RWPE2 (cell line): Measurements from ENCODE around the gene MPPED2.

Experiments used
- ATAC-seq: fragments of 200-7000 bp; cut with Tn5 transposase; 3 replicates; pipeline ENCODE4 v1.9.1; 2021; ENCODE audit warnings: low read depth
- DNase-seq: peaks from one replicate; pipeline ENCODE4 v3.0.0-alpha.2; 2020; ENCODE audit warnings: low spot score
- H3K27ac ChIP-seq: fragments of 450-650 bp; 2 replicates; pipeline ENCODE4 v1.5.1; 2017; ENCODE audit warnings: mild to moderate bottlenecking; ENCODE audit not compliant: poor library complexity, severe bottlenecking
- H3K27me3 ChIP-seq: fragments of 250-450 bp; sonication (Bioruptor Pico); 2 replicates; pipeline ENCODE4 v1.5.1; 2021; ENCODE audit warnings: mild to moderate bottlenecking, moderate library complexity; ENCODE audit not compliant: insufficient read depth, poor library complexity, severe bottlenecking
- H3K36me3 ChIP-seq: fragments of 250-450 bp; sonication (Bioruptor Pico); 2 replicates; pipeline ENCODE4 v1.5.1; 2020; ENCODE audit warnings: low read depth, mild to moderate bottlenecking, moderate library complexity
- H3K4me1 ChIP-seq: fragments of 250-450 bp; sonication (Bioruptor Pico); 2 replicates; pipeline ENCODE4 v1.5.1; 2021; ENCODE audit warnings: mild to moderate bottlenecking, moderate library complexity; ENCODE audit not compliant: insufficient read depth, poor library complexity, severe bottlenecking
- H3K4me3 ChIP-seq: fragments of 250-450 bp; sonication (Bioruptor Pico); 2 replicates; pipeline ENCODE4 v1.5.1; 2021; ENCODE audit warnings: mild to moderate bottlenecking, moderate library complexity; ENCODE audit not compliant: severe bottlenecking
- H3K9me3 ChIP-seq: fragments of 250-450 bp; sonication (Bioruptor Pico); 2 replicates; pipeline ENCODE4 v1.5.1; 2021; ENCODE audit warnings: mild to moderate bottlenecking, moderate library complexity; ENCODE audit not compliant: severe bottlenecking
- CTCF ChIP-seq: fragments of 450-650 bp; IDR thresholded peaks from one replicate; pipeline ENCODE4 v1.5.1; 2017; ENCODE audit warnings: mild to moderate bottlenecking, moderate library complexity; ENCODE audit not compliant: poor library complexity, severe bottlenecking

MPPED2 gene

GRCh38 chr11:30434901-30435300 is 151.3 kb downstream of the MPPED2 start:
- H3K4me1 ChIP-seq = no peaks in the 10 kb centered on the region
- H3K9me3 ChIP-seq = no peaks in the 10 kb centered on the region
- no peak overlapping the region for H3K27ac ChIP-seq
- H3K36me3 ChIP-seq = no peaks in the 10 kb centered on the region
- no peak for TF ChIP-seq CTCF
- DNase-seq (no peak), ATAC-seq (no peak)
- H3K4me3 ChIP-seq = no peak overlapping the region
- no peaks in the 10 kb centered on the region for H3K27me3 ChIP-seq

GRCh38 chr11:30433831-30434230 is 152.3 kb downstream of the MPPED2 start:
- H3K4me1 ChIP-seq = no peaks in the 10 kb centered on the region
- no peak for TF ChIP-seq CTCF
- H3K27ac ChIP-seq = no peak overlapping the region
- H3K9me3 ChIP-seq = no peaks in the 10 kb centered on the region
- H3K27me3 ChIP-seq = no peaks in the 10 kb centered on the region
- H3K36me3 ChIP-seq = no peaks in the 10 kb centered on the region
- ATAC-seq (no peak), DNase-seq (no peak)
- H3K4me3 ChIP-seq = no peak overlapping the region

GRCh38 chr11:30432716-30433115 is 153.4 kb downstream of the MPPED2 start:
- DNase-seq (no peak), ATAC-seq (no peak)
- Histone ChIP-seq H3K4me1 (no peaks in the 10 kb centered on the region), H3K27me3 (no peaks in the 10 kb centered on the region), H3K4me3 (no peak overlapping the region), H3K36me3 (no peaks in the 10 kb centered on the region), H3K9me3 (no peaks in the 10 kb centered on the region), H3K27ac (no peak overlapping the region)
- no peak for TF ChIP-seq CTCF

GRCh38 chr11:30432178-30432577 is 154.0 kb downstream of the MPPED2 start:
- ATAC-seq = no peak
- no peak for TF ChIP-seq CTCF

GRCh38 chr11:30431127-30431814 is 154.9 kb downstream of the MPPED2 start:
- H3K27me3 ChIP-seq = peaks cover 2% of the 10 kb centered on the region
- H3K36me3 ChIP-seq = no peaks in the 10 kb centered on the region
- no peak overlapping the region for H3K27ac ChIP-seq
- no peaks in the 10 kb centered on the region for H3K4me1 ChIP-seq
- no peak for TF ChIP-seq CTCF
- ATAC-seq (no peak), DNase-seq (no peak)
- no peaks in the 10 kb centered on the region for H3K9me3 ChIP-seq
- no peak overlapping the region for H3K4me3 ChIP-seq

More at GRCh38 chr11:30432178-30432577, 154.0 kb downstream of the MPPED2 start:
- Histone ChIP-seq H3K27me3 (no peaks in the 10 kb centered on the region), H3K27ac (no peak overlapping the region), H3K4me3 (no peak overlapping the region), H3K9me3 (no peaks in the 10 kb centered on the region), H3K36me3 (no peaks in the 10 kb centered on the region), H3K4me1 (no peaks in the 10 kb centered on the region)
- DNase-seq = no peak
